IPS-NIHi11 (cell line): ENCODE data around the gene WNT7B.

ENCODE experiments used
- DNase-seq: peaks from one replicate; pipeline ENCODE4 v3.0.0; 2012; ENCODE audit warnings: mixed read lengths, low spot score

The WNT7B gene

DNA sequence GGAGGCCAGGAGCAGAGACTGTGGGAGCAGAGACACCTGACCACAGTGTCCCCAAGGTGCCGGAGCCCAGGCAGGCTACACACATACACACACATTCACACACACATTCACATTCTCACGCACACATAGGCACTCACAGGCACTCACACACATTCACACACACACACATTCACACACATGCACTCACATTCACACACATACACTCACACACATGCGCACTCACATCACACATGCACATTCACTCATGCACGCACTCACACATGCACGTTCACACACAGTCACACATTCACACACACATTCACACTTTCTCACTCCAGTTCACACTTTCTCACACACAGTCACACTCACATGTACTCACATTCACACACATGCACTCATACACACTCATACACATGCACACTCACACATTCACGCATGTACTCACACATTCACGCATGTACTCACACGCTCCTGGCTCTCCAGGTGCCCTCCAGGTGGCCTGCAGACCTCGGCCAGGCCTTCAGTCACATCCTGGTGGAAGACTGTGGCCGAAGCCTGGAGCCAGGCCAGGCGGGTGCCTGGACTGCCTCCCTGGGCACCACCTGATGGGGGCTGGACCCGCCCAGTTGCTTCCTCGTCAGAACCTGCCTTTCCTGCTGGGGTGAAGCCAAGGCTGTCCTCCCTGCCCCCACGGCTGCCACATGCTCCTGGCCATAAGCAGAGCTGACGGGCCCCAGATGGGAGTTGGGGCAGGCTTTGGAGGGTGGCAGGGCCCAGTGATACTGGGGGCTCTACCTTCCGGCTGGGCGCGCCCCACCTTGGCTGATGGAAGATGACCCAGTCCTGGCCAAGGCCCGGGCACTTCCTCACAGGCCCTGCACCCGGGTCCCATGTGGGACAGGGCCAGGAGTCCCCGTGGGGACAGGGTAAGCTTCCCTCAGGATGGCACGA is 89.5 kb downstream of the WNT7B start:
- no peak for DNase-seq

DNA sequence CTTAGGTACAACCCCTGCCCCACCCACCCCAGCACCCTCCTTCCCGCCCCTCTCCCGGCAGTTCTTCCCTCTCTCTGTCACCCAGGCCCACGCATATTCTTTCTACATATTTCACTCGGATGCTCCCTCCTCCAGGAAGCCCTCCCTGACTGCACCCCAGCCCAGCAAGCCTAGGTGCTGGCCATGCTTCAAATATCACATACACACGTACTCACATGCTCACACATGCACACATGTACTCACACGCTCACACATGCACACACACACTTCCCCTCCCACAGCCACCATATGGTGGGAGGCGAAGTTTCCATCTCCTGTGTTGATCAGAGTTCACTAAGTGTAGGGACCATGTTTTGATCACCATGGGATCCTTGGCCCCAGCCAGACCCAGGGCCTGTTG is 90.4 kb downstream of the WNT7B start:
- no peak for DNase-seq

DNA sequence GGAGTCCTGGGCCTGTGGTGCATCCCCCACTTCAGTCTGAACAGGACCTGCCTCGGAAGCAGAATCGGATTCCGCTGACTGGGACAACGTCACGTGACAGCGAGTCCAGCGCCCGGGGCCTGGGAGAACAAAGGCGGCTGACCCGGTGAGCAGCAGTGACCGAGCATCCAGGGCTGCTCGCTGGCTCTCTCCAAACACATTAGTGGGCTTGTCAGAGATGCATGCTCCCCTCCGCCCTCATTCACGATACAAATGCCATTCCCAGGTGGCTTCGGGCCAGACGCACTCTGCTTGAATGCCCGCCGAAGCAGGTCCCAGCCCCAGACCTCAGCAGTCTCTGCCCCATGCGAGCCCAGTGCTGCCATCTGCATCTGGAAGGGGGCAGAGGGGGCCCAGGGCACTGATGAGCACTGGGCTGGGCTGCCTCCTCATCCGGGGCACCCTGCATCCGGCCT is 91.0 kb downstream of the WNT7B start:
- DNase-seq, result no peak

DNA sequence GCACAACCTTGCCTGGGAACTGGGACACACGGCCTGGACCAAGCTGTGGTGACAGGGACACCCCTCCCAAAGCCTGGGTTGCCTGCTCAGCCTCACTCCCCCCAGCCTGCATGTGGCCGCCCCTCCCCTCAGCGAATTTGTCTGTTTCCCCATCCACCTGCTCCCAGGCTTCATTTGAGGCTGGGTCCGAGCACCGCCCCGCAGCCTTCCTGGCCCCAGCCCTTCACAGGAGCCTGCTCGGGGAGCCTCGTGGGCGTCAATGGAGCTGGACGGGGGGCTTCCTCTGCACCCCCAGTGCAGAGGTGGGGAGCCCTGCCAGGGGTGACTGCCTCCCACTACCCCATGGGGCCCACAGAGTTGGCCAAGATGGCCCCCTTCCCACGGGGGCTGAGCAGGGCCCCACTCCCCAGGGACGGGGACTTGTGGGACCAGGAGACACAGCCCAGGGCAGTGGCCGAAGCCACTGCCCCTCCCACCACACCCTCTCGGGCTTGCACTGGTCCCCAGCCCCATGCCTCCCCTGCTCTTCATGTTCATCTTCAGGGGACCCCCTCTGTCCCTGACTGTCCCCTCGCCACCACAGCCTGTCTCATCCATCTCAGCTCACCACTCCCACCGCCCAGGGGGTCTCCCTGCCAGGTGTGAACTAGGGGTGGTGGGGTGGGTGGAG is 91.7 kb downstream of the WNT7B start:
- DNase-seq, result no peak

DNA sequence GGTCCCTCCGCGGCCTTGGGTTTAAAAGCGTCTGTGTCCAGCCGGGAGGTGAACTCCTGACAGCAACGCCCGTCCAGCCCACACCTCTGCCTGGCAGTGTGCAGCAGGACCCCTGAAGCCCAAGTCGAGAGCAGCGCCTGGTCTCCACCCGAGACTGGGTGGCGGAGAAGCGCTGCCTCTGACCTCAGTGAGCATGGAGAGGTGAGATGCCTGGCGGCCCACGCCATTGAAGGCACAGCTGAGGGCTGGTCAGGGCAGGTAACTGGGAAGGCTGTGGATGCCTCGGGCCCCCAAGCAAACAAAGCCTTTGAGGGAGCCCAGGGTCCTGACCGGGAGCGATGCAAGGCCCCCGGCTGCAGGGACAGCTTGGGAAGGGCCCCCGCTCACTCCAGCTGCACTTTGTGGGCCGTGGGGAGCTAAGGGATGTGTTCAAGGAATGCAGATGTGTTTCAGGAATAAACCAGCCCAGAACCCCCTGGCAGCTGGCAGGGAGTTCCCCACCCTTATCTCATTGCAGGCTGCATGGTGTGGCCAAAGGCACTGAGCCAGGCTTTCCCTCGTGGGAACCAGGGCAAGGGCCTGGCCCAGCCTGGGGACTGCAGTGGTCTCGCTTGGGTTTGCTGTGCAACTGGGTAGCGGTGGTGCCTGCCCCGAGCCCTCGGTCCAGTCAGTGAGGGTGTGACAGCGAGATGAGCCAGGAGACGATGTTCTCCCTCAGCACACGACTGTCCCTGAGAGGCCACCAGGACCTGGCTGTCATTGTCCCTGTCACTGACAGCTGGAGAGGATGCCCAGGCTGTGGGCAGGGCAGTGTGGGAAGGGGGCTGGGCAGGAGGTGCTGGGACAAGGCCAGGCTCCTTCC is 92.5 kb downstream of the WNT7B start:
- DNase-seq, result no peak

DNA sequence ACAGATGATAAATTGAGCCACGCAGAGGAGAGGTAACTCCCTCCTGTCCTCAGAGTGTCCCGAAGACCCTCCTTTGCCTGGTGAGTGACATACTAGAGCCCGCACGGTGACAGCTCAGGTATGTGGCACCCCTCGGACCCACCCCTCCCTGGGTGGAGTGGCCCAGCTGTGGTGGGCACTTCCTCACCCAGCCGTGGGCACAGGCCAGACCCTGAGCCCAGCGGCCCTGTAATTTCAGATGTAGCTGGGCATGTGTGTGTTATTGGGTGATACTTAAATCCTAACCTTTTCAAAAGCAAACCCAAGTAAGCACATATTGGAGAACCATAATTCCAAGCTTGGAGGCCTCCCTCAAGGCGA is 93.2 kb downstream of the WNT7B start:
- DNase-seq, result no peak

DNA sequence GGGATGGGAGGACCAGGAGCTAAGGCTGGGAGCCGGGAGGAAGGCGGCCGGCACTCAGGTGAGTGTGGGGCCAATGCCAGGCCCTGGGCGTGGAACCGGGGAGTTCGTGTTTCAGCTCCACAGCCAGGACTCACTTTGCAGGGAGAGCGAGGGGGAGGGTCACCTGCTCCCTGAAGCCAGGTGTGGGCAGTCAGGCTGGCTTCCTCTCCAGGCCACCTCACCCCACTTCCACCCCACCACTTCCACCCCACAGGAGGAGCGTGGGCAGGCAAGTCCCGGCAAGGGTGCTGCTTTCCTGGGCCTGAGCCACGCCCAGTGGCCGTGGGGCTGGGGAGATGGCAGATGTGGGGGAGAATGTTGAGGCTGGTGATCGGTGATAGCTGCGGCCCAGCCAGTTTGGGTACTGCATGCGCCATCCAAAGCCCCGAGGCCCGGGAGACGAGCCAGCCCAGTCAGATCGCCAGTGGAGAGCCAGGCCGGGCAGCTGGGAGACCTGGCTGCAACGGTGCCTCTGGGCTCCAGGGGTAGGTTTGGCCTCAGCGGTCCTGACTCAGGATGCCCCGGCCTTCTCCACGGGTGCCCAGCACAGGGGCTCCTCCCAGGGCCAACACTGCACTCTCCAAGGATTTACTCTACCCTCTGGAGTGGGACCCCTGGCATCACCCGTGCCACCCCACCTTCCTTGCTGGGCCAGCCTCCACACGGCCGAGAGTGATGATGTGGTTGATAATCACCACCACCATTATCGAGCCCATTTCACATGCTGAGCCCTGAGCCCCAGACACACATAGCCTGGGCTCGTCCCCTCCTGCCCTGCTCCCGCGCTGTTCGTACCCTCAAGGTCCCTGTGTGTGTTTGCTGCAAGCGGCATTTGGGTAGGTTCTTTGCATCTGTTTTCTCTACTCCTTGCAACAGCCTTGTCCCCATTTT is 93.8 kb downstream of the WNT7B start:
- DNase-seq, result no peak

DNA sequence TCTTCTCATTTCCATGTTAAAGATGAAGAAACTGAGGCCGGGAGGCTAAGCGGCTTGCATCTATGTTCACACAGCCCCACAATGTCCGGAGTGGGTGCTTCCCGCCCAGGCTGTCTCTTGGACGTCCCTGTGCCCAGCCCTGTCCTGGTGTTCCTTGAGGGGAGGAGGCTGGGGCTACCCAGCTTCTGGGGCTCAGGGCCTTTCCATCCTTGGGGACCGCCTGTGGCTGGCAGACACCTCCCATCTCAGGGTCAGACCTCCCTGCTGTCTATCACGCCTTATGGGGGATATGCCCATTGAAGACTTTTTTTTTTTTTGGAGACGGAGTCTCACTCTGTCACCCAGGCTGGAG is 95.5 kb downstream of the WNT7B start:
- no peak for DNase-seq

DNA sequence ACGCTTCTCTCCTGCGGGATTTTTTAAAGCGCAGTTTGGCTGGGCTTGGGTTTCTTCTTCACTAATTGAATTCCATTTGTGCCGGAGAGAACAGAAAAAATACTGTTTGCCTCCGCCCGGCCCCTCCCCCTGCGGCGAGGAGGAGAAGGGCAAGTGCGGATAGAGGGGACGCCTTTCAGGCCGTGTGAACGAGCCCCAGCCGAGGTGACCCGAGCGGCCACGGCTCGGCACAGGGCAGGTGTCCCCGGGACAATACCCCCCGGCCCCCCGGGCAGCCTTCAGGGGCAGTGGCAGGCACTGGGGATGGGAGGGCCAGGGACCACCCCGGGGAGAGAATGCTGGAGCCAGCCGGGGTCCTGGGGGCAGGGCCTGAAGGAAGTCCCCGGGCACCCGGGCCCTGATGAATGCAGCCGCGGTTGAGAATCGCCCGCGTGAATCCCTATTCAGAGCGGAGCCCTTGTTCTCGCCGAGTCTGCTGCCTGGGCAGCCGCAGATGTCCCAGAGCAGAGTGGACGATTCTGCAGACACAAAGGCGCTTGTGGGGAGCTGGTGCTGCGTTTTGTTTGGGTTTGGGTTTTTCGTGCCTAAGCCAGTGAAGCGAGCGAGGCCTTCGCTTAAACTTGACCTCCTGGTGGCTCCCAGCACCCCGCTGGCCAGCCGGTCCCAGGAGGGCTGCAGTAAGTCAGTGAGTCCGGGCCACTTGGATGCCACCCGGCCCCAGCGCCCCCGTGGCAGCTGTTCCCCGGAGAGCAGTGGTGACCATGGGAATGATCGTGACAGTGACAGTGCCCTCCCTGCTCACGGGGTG is 96.0 kb downstream of the WNT7B start:
- DNase-seq, result no peak

DNA sequence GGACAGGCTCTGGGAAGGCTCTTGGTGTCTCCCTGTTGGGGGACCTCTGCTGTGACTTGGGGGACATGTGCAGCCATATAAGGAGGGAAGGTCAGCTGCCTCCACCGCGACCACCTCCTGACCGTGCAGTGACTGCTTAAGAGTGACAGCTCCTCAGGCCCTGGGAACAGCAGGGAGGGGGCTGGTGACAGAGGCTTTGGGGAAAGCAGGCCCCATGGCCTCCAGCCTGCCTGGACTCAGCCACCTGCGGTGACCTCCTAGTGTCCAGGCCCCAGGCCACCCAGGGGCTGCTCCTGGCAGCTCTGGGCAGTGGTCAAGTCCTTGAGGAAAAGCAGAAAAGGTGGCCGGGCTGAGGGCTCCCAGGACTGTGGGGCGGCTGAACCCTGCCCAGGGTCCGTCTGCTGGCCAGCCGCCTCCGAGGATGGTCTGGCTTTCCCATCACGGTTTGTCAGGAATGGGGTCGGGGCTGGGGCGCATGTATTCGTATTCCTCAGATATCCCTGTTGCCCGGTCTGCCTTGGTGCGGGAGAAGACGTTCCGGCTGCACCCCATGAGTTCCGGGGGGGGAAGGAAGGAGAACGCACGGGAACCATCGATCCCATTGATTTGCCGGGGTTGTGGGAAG is 96.8 kb downstream of the WNT7B start:
- DNase-seq, result no peak

DNA sequence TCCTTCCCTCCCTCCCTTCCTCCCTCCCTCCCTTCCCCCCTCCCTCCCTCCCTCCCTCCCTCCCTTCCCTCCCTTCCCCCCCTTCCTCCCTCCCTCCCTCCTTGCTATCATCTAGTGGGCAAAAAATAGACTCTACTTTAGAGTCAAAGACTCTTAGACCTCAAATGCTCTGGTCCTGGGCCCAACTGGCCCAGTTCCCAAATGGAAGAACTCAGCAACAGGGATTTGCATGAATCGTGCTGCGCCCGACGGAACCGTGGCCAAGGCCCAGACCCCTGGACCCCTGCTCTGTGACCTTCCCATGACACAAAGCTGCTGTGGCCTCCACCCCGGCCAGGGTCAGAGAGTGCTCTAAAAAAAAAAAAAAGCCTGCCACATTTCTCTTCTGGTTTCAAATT is 97.4 kb downstream of the WNT7B start:
- DNase-seq, result no peak

DNA sequence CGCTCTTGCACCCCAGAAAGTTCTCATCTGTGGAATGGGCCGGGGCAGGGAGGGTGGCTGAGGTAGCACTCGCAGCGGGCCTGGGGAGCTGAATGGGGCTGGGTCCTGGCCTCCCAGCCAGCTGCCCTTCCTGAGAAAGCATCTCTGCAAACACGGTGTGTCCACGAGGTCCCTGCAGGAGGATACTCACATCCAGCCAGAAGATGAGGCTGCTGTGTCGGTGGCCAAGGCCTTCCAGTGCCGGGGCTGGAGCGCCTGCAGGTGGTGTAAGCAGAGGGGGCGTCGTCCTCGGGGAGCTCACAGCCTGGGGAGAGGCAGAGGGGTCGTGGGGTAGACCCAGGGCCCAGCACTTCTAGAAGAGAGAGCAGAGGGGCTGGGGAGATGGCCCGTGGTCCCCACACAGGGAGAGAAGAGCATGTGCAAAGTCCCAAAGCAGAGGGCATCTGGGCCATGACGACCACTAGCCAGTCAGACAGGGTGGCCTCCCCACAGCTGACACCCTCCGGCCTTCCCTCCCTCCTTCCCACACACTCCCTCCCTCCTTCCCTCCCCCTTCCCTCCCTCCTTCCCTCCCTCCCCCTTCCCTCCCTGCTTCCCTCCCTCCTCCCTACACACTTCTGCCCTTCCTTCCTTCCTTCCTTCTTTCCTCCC is 97.9 kb downstream of the WNT7B start:
- DNase-seq, result no peak

DNA sequence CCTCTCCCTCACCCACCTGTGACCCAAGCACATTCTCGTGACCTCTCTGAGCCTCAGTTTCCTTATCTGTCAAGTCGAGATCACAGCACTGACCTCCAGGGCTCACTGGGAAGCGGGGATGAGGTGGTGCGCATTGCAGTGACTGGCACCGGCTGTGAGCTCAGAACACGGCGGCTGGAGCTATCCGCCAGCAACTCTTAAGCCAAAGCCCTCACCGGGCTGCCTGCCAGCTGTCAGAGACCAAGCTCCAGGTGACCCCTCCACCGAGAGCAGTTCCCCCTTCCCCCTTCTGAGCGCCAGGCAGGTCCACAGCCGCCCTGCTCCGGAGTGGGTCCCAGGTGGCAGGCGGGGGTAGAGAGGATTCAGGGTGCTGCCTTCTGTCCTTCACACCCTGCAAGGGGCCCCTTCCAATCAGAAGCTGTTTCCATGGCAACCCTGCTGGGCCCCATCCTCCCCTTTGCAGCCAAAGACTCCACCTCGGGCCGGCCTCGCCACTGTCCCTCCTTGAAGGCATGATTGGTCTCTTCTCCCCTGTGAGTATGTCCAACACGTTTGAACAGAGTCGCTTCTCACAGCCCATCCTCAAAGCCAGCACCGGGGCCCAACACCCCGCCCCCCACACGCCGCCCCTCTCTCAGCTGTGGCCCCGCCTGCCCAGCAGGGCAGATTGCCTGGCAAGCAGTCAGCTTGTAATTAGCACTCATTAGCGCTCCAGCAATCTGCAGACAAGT is 98.7 kb downstream of the WNT7B start:
- no peak for DNase-seq

DNA sequence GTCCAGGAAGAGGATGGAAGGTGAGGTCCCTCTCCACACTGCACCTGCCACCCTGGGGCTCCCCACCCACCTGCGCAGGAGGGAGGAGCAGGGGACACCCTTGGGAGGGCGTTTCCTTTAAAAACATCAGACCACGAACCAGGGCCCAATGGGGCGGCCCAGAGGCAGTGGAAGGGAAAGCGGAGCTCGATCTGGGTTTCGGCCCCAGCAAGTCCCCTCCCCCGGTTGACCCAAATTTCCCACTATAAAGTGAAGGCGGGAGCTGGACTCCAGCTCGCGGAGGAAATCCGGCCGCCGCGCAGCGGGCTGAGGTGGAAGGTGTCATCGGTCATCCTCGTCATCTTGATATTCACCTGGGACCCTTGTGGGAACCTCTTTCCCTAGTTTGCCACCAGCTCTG is 99.3 kb downstream of the WNT7B start:
- no peak for DNase-seq

DNA sequence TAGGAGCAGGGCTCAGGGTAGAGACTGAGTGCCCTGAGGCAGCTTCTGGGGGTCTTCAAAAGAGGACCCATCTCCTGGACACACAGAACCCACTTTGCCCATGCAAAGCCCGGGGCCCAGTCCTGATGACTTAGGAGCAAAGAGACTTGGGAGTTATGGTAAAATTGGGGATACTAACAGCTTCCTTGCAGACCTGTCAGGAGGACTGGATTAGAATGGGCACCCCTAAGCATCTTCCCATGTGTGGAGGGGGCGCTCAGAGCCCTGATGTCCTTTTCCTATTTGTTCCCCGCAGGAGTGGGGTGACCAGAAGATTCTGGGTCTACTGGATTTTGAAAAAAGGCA is 100.0 kb downstream of the WNT7B start:
- DNase-seq, result no peak

DNA sequence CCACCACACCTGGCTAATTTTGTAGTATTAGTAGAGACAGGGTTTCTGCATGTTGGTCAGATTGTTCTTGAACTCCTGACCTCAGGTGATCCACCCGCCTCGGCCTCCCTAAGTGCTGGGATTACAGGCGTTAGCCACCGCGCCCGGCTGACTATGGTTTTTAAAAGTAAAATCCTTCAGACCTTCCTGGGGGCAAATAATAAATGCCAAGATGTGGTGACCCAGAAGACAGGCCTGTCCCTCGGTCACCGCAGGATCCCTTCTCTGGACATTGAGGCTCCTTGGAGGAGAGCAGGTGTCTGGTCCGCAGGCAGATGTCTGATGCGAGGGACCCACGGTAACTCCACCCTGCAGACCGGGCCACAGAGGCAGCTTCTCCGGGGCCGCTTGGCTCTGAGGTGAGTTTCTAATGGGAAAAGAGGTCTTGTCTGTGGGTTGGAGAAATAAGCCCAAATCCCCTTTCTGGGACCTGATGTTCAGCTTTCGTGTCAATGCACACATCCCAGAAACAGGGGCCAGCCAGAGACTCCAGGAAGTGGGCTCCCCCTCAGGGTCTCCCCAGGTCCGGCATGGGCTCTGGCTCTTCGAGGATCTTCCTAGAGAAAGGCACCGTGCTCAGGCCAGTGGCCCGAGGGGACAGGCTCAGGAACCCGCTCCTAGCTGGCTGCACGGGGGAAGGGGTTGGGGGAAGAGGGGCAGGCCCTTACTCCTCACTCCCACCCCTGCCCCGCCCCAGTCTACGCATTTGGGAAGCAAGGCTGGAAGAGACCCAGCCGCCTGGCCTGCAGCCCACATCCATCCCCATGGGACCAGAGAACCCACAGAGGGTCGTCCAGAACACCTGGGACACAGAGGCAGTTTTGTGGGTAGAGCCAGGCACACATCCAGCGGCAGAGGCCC is 100.6 kb downstream of the WNT7B start:
- no peak for DNase-seq

DNA sequence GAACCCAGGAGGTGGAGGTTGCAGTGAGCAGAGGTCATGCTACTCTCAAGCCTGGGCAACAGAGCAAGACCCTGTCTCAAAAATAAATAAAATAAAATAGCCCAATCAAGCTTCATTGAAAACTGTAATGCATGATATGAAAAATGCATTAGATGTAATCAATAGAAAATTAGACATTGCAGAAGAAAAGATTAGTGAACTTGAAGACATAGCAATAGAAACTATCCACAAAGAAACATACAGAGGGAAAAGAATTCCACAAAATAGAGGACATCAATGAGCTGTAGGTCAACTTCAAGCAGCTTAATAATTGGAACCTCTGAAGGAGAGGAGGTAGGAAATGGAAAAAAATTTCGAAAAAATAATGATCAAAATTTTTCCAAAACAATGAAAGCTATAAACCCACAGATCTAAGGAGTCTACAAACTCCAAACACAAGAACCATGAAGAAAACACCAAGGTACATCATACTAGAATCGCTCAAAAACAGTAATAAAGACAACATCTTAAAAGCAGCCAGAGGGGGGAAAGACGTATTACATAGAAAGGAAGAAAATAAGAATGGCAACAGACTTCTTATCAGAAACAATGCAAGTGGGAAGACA is 104.2 kb downstream of the WNT7B start:
- no peak for DNase-seq

DNA sequence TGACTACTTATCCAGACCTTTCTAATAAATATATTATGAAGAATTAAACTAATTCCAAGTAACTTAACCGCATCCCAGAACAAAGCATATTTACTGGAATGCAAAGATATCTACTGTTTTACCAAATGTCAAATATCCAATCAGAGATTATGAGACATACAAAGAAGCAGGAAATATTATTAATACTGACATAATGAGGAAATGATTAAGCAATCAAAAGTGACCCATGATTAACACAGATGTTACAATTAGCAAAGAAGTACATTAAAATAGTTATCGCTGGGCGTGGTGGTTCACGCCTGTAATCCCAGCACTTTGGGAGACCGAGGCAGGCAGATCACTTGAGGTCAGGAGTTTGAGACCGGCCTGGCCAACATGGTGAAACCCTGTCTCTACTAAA is 105.2 kb downstream of the WNT7B start:
- no peak for DNase-seq
